ENCODE measurements around the gene TRIM51.
"Not testable (repeated sequence)": the region's sequence is repeated elsewhere in the genome, so short reads cannot be mapped to it uniquely, and the experiment has no call there.

Gene TRIM51, protein sequence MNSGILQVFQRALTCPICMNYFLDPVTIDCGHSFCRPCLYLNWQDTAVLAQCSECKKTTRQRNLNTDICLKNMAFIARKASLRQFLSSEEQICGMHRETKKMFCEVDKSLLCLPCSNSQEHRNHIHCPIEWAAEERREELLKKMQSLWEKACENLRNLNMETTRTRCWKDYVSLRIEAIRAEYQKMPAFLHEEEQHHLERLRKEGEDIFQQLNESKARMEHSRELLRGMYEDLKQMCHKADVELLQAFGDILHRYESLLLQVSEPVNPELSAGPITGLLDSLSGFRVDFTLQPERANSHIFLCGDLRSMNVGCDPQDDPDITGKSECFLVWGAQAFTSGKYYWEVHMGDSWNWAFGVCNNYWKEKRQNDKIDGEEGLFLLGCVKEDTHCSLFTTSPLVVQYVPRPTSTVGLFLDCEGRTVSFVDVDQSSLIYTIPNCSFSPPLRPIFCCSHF

DNA sequence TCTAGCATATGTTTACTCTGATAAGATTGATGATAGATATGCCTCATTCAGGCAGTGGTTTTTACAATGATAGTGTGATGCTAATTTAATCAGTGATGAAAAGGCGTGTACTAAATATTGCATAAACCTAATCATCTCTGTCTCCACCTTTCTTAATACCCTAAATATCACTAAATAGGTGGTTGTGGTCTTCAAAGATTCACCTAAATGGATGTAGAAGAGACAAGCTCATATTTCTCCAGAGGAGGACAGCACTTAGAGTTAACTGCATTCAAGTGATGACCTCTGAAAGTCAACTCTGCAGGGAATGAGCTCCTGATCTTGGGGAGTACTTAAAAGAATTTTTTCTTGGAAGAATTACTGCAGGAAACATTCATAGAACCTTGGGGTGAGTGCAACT lies at the start of gene TRIM51:
TSS of gene TRIM51 (plus strand) at position 301 of the 400 bp plus-strand sequence. CDS start 2,132 bp downstream, outside the sequence.
- DNase-seq (ENCODE audit: extremely low read depth, low read depth) = not testable (repeated sequence)

DNA sequence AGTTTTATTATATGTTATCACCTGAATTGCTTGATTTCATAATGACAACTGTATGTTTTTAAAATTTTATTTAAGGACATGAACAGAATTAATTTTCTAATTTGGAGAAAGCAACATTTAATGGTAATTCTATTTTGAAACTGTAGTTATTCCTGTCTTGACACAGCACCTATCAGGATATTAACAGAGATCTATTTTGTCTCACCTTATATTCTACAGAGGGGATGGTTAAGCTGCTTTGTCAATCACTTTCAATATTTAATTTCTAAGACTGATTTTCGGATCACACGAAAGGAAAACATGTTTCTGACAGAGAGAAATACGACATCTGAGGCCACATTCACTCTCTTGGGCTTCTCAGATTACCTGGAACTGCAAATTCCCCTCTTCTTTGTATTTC lies 44.6 kb upstream of the TRIM51 start, which contains the start of gene OR5D16:
TSS of gene OR5D16 (plus strand) at position 301 of the 400 bp plus-strand sequence. CDS start at position 301, 0 bp downstream.
- TF ChIP-seq, protein P1, sequence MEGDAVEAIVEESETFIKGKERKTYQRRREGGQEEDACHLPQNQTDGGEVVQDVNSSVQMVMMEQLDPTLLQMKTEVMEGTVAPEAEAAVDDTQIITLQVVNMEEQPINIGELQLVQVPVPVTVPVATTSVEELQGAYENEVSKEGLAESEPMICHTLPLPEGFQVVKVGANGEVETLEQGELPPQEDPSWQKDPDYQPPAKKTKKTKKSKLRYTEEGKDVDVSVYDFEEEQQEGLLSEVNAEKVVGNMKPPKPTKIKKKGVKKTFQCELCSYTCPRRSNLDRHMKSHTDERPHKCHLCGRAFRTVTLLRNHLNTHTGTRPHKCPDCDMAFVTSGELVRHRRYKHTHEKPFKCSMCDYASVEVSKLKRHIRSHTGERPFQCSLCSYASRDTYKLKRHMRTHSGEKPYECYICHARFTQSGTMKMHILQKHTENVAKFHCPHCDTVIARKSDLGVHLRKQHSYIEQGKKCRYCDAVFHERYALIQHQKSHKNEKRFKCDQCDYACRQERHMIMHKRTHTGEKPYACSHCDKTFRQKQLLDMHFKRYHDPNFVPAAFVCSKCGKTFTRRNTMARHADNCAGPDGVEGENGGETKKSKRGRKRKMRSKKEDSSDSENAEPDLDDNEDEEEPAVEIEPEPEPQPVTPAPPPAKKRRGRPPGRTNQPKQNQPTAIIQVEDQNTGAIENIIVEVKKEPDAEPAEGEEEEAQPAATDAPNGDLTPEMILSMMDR (IDR thresholded peaks at IDR 0.05; ENCODE audit: low read depth, low read length) = no peak
- no peak for DNase-seq (ENCODE audit: extremely low read depth, low read depth)

DNA sequence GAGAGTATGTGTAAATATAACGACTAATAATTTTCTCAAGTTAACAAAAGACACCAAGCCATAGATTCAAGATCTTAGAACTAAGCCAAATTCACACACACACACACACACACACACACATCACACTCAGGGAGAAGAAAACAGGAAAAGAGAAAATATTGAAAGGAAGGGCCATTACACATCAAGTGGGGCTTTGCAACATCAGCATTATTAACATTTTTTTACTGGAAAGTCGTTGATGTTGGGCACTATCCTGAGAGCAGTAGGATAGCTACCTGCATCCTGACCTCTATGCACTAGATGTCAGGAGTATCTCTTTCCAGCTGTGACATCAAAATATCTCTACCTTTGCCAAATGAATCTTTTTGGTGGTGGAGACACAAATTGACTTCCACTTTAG lies 35.6 kb upstream of the TRIM51 start:
- DNase-seq (ENCODE audit: extremely low read depth, low read depth) = no peak
- TF ChIP-seq, protein P1 (IDR thresholded peaks at IDR 0.05; ENCODE audit: low read depth, low read length) = no peak

DNA sequence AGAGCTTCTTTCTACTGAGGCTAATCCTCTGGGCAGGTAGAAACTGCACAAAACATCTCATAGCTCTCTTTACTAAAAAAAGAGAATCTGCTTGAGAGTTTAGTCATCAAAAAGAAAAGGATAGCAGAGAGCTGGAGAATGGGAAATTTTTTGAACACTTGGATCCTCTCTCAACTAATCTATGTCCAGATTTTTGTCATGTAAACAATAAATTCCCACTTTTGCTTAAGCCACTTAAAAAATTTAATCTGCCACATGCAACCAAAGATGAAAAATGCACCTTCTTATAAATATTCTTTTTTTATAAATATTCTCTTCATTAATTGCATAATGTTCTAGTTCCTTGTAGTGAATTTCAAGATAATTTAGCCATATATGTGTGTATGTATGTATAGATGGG lies 34.1 kb upstream of the TRIM51 start:
- TF ChIP-seq, protein P1 (IDR thresholded peaks at IDR 0.05; ENCODE audit: low read depth, low read length) = no peak
- DNase-seq (ENCODE audit: extremely low read depth, low read depth) = no peak

DNA sequence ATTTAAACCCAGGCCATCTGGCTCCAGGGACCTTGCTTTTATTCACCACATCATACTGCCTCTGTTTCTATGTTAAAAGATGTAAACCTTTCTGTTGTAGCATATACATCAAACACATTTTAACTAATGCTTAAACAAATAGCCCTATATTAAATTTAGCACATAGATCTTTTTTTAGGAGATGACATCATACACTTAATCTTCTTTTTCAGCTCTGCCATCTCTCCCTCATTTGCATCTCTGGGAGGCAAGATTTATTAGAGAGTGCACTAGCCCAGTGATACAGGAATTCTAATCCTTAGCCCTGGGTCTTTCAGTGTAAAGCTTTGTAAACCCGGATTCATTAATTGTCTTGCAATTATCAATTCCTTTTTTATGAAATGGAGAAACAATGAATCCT lies 31.0 kb upstream of the TRIM51 start:
- no peak for DNase-seq (ENCODE audit: extremely low read depth, low read depth)
- TF ChIP-seq, protein P1 (IDR thresholded peaks at IDR 0.05; ENCODE audit: low read depth, low read length) = no peak

DNA sequence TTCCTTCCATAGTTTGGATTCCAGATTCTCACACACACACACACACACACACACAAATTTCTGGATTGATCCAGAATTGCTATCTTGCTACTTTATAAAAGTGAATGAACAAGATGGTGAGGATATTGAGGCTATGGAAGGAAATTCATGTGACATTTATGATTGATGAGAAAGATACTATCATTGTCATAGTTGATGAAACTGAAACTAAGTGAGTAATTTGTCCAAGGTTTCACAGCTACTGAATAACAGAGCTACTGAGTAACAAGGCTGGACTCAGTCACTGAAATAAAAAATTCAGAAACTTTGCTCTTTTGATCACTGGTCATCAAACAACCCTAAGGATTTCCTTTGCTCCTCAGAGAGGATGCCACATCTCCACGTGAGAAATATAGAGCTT lies 28.4 kb upstream of the TRIM51 start:
- TF ChIP-seq, protein P1 (IDR thresholded peaks at IDR 0.05; ENCODE audit: low read depth, low read length) = no peak
- no peak for DNase-seq (ENCODE audit: extremely low read depth, low read depth)

DNA sequence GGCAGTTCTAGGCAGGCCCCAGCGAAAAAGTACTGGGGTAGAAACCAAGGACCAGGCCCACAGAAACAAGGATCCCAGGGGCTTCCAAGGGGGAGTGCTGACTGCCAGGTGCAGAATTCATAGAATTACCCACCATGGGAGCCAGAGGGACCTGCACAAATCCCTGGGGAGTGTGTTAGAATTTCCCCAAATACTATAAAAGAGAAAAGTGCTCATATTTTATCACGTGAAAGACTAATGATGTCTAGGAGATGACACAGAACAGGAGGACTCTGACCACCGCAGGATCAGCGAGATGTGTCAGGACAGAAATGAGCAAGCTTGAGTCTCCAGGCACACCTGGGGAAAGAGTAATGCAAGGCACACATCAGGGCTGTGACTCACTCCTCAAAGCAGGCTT lies 15.7 kb upstream of the TRIM51 start:
- DNase-seq (ENCODE audit: extremely low read depth, low read depth) = not testable (repeated sequence)

DNA sequence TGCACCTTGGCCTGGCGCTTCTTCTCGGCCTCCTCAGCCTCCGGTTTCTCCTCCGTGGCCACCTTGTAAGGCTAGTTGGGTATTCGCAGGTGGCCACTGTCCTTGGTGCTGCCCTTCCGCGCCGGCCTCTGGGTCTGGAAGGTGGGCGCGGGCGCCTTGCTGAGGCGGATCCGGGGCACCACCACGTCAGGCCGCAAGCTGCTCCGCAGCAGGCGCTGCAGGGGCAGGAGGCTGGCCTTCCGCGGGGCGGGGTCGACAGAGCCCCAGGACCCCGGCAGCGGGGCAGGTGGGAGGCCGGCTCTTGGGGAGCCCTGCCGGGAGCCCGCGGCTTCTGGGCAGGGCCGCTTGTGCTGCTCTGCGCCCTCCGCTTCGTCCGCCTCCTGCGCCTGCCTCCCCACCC lies 10.4 kb upstream of the TRIM51 start:
- not testable (repeated sequence) for DNase-seq (ENCODE audit: extremely low read depth, low read depth)

DNA sequence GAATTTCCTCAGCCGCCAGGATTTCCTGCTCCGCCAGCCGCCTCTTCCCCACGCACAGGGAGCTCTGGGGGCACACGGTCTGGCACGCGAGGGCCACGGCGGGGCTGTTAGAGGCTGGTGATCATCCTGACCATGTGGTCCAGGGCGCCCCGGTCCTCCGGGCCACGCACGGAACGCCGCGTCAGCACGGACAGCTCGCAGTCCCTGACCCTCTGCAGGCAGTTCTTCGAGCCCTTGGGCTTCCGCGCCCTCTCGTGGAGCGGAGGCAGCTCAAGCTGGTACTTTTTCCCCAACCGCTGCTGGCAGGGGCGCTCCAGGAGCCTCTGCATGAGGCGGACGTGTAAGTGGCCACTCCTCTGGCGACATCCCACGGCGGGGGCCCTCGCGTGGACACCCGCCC lies 10.0 kb upstream of the TRIM51 start:
- not testable (repeated sequence) for DNase-seq (ENCODE audit: extremely low read depth, low read depth)

DNA sequence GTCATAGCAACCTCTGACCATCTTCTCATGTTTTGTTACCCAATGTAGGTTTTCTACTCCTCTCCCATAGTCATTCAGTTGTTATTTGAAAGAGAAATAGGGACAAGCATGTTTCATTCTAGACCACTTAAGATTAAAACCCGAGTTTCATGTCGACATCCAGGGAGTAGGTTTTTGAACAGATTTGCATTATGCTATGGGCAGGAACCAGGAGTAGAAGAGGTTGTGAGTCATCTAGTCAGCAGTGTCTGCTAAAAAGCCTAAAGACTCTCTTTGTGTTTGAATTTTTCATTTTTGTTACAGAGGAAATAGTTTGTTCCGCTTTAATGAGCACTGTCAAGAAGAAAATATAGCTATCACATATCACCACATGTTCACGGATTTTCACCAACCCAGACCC lies 1.9 kb downstream of the TRIM51 start:
- not testable (repeated sequence) for DNase-seq (ENCODE audit: extremely low read depth, low read depth)

DNA sequence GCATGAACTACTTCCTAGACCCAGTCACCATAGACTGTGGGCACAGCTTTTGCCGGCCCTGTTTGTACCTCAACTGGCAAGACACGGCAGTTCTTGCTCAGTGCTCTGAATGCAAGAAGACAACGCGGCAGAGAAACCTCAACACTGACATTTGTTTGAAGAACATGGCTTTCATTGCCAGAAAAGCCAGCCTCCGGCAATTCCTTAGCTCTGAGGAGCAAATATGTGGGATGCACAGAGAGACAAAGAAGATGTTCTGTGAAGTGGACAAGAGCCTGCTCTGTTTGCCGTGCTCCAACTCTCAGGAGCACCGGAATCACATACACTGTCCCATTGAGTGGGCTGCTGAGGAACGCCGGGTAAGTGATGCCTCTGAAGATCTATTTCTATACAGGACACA lies 2.4 kb downstream of the TRIM51 start:
- not testable (repeated sequence) for DNase-seq (ENCODE audit: extremely low read depth, low read depth)

All from AG09319 (cell line).